ENCODE measurements around the gene PLIN4. TPM values are rescaled to one million over a fixed set of nuclear protein-coding genes. Genes with fewer than 3 reads are reported as not detected.

The PLIN4 gene, protein sequence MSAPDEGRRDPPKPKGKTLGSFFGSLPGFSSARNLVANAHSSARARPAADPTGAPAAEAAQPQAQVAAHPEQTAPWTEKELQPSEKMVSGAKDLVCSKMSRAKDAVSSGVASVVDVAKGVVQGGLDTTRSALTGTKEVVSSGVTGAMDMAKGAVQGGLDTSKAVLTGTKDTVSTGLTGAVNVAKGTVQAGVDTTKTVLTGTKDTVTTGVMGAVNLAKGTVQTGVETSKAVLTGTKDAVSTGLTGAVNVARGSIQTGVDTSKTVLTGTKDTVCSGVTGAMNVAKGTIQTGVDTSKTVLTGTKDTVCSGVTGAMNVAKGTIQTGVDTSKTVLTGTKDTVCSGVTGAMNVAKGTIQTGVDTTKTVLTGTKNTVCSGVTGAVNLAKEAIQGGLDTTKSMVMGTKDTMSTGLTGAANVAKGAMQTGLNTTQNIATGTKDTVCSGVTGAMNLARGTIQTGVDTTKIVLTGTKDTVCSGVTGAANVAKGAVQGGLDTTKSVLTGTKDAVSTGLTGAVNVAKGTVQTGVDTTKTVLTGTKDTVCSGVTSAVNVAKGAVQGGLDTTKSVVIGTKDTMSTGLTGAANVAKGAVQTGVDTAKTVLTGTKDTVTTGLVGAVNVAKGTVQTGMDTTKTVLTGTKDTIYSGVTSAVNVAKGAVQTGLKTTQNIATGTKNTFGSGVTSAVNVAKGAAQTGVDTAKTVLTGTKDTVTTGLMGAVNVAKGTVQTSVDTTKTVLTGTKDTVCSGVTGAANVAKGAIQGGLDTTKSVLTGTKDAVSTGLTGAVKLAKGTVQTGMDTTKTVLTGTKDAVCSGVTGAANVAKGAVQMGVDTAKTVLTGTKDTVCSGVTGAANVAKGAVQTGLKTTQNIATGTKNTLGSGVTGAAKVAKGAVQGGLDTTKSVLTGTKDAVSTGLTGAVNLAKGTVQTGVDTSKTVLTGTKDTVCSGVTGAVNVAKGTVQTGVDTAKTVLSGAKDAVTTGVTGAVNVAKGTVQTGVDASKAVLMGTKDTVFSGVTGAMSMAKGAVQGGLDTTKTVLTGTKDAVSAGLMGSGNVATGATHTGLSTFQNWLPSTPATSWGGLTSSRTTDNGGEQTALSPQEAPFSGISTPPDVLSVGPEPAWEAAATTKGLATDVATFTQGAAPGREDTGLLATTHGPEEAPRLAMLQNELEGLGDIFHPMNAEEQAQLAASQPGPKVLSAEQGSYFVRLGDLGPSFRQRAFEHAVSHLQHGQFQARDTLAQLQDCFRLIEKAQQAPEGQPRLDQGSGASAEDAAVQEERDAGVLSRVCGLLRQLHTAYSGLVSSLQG (N-terminal part only)
- 2.3 TPM for total RNA-seq (2021; ENCODE audit: unreplicated experiment)
- polyA plus RNA-seq (2012) = 1.8 and 2.0 TPM in 2 replicates
- Bru-seq, nascent RNA = percentile 33 among the genes with signal in this experiment
- percentile 50 among the genes with signal in this experiment for BruChase-seq, experiment 1, labeled RNA remaining after a 6-hour chase
- percentile 38 among the genes with signal in this experiment for BruChase-seq, experiment 2, labeled RNA remaining after a 2-hour chase
- long read RNA-seq, partial matches to known transcripts = 0 of 7 reads
- long read RNA-seq, other reads (novel, unspliced or antisense) = 7 of 7 reads

- intact Hi-C loops (cut with micrococcal nuclease) = no loop called here
- Histone ChIP-seq H3K27me3 (ENCODE audit: insufficient read depth, low read length) (no peaks in the 10 kb centered on the region), H3K9me2 (ENCODE audit: insufficient read depth) (no peaks in the 10 kb centered on the region), H3K4me2 (ENCODE audit: low read length) (no peak within 1 kb of the TSS), H4K20me1 (ENCODE audit: insufficient read depth) (no peaks in the 10 kb centered on the region), H3K79me2 (ENCODE audit: insufficient read depth, low read length) (no peaks in the 10 kb centered on the region), H3K4me3 (replicated peaks in 1 of 2; ENCODE audit: low read depth in 1 of 2, low read length in 2 of 2) (no peak within 1 kb of the TSS), H3K27ac (ENCODE audit: low read depth, low read length) (no peak within 1 kb of the TSS), H3K9ac (ENCODE audit: low read length) (no peak within 1 kb of the TSS), H3K9me3 (ENCODE audit: control insufficient read depth in 1 of 2, insufficient read depth in 1 of 2, low read depth in 1 of 2, low read length in 2 of 2) (no peaks in the 10 kb centered on the region), H2AFZ (ENCODE audit: low read depth, low read length, poor library complexity, severe bottlenecking) (no peak within 1 kb of the TSS), H3K4me1 (ENCODE audit: control insufficient read depth in 1 of 2, insufficient read depth in 2 of 2, low read length in 2 of 2) (peaks cover 0 to 7% of the 10 kb centered on the region in 2 experiments; a peak in 1 of 4 replicates), H3K36me3 (ENCODE audit: control insufficient read depth in 1 of 2, insufficient read depth in 2 of 2, low read length in 2 of 2) (no peaks in the 10 kb centered on the region)
- BruUV-seq (replicated peaks) = no TSS peak
- no peak for TF ChIP-seq EGR1 (IDR thresholded peaks at IDR 0.05; ENCODE audit: low read depth)
- TF ChIP-seq, protein P1, sequence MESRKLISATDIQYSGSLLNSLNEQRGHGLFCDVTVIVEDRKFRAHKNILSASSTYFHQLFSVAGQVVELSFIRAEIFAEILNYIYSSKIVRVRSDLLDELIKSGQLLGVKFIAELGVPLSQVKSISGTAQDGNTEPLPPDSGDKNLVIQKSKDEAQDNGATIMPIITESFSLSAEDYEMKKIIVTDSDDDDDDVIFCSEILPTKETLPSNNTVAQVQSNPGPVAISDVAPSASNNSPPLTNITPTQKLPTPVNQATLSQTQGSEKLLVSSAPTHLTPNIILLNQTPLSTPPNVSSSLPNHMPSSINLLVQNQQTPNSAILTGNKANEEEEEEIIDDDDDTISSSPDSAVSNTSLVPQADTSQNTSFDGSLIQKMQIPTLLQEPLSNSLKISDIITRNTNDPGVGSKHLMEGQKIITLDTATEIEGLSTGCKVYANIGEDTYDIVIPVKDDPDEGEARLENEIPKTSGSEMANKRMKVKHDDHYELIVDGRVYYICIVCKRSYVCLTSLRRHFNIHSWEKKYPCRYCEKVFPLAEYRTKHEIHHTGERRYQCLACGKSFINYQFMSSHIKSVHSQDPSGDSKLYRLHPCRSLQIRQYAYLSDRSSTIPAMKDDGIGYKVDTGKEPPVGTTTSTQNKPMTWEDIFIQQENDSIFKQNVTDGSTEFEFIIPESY (IDR thresholded peaks at IDR 0.05; ENCODE audit: extremely low read depth, insufficient replicate concordance, low read length) = no peak
- TF ChIP-seq SRF (IDR thresholded peaks at IDR 0.05; ENCODE audit: low read depth) = no peak
- TF ChIP-seq ZNF274 (IDR thresholded peaks at IDR 0.05; ENCODE audit: low read depth, low read length) = no peak
- TF ChIP-seq JUND (IDR thresholded peaks at IDR 0.05) = no peak
- 0 out of 2 replicates have a peak, but pooled peaks have one; percentile 25 for TF ChIP-seq ZFX (IDR thresholded peaks at IDR 0.05)
- no peak for TF ChIP-seq SP1 (IDR thresholded peaks at IDR 0.05; ENCODE audit: low read depth)
- TF ChIP-seq ATF3 (IDR thresholded peaks at IDR 0.05) = no peak
- no peak for TF ChIP-seq TCF7L2 (IDR thresholded peaks at IDR 0.05; ENCODE audit: borderline replicate concordance, extremely low read depth, insufficient read depth, insufficient read length)
- CTCF ChIA-PET = no interaction called here
- POLR2A ChIA-PET = no interaction called here
- RAD21 ChIA-PET (ENCODE audit: low non-redundant PET in 1 of 2, low total read pairs in 2 of 2, uncharacterized antibody in 2 of 2, unreplicated experiment in 2 of 2) = no interaction called here
- 0 out of 2 replicates have a peak, but pooled peaks have one; percentile 27 for ATAC-seq
- no peak for DNase-seq (ENCODE audit: low read depth, low spot score)
Measured at GRCh38 chr19:4518345-4519171, at the start of gene PLIN4. TSS of gene PLIN4 (minus strand) at chr19:4518486. CDS start at chr19:4518272, 214 bp downstream.
